Peyer's patch (tissue), 4 donors: ENCODE measurements around the gene EVC2.

Experiments
- CTCF ChIP-seq, 6 experiments: fragments of 450-650 bp in 4 of 6; fragments of 200-600 bp in 2 of 6; sonication (generic) in 1 of 6; IDR thresholded peaks; one replicate each; pipeline ENCODE4 v1.5.1; 2017 to 2019; ENCODE audit warnings: antibody characterized with exemption in 6 of 6, mild to moderate bottlenecking in 3 of 6, moderate library complexity in 1 of 6
- POLR2A ChIP-seq, 2 donors: fragments of 450-650 bp; IDR thresholded peaks; one replicate each; pipeline ENCODE4 v1.5.1; 2017; ENCODE audit warnings: antibody characterized with exemption in 2 of 2, mild to moderate bottlenecking in 2 of 2, moderate library complexity in 2 of 2

DNA sequence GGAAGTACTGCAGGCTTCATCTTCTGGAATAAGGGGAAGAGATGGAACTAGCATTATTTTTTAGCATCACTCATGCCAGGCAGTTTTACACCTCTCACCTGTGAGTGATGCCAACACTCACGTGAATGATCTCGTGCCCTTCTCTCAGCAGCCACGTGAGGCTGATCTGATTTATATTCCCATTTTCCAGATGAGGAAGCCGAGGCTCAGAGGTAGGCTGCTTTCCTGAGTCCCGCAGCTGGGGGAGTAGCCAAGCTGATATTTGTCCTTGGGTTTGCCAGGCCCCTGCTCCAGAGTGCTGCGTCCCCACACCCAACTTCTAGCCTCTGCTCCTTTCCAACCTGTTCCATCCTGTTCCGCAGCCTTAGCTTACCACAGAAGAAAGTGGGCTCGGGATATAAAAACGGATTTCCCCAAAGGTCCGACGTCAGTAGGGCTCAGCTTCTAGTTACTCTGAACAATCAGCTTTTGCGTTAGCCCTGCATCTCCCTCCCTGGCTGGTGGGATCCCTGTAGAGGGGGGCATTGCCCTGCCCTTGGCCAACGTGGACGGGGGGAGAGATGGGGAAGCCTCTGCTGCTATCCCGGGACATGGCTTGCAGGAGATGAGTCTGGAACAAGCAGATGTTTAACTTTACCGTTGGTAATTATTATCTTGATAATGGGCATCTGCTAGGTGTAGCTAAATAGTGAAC, 11.9 kb upstream of the EVC2 start:
- TF ChIP-seq CTCF (IDR thresholded peaks at IDR 0.05) (no peak), POLR2A (IDR thresholded peaks at IDR 0.05) (no peak)
